ENCODE data around the gene DRD2.

The DRD2 gene

DNA sequence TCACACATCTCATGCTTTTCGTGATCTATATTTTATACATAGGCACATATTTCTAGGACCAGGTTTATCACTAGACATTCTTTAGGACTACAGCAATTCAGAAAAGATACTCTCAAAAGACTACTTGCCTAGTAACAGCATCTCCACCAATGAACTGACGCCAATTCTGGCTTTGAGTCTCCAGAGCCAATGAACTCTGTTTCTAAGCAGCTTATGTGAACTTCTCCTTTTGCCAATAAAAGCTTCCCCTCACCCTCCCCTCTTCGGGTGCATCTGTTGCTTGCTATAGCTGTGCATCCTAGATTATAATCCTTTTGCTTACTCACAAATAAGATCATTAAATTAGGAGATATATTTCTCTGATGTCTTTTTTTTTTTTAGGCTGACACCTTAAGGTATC lies 99.0 kb downstream of the DRD2 start:
- H3K27ac ChIP-seq = no peak overlapping the region
- H3K4me3 ChIP-seq = no peak overlapping the region
- TF ChIP-seq, protein P1, sequence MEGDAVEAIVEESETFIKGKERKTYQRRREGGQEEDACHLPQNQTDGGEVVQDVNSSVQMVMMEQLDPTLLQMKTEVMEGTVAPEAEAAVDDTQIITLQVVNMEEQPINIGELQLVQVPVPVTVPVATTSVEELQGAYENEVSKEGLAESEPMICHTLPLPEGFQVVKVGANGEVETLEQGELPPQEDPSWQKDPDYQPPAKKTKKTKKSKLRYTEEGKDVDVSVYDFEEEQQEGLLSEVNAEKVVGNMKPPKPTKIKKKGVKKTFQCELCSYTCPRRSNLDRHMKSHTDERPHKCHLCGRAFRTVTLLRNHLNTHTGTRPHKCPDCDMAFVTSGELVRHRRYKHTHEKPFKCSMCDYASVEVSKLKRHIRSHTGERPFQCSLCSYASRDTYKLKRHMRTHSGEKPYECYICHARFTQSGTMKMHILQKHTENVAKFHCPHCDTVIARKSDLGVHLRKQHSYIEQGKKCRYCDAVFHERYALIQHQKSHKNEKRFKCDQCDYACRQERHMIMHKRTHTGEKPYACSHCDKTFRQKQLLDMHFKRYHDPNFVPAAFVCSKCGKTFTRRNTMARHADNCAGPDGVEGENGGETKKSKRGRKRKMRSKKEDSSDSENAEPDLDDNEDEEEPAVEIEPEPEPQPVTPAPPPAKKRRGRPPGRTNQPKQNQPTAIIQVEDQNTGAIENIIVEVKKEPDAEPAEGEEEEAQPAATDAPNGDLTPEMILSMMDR (IDR thresholded peaks at IDR 0.05) = no peak
- no peak for DNase-seq (ENCODE audit: low spot score)

DNA sequence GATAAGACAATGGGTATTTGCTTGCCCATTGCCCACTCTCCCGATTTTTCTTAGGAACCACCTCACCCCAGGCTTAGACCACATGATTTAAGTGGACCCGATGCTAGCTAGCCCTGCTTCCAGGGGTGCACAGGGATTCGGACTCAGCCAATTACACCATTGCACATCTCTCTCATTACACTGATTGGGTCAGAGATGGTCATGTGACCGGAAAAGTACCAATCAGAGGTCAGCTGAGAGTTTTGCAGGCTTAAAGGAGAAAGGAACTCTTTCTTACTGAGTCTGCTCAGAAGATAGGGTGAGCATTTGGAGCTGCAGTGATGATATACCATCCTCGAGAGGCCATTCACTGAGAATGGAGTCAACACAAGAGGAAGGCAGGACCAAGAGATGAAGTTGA lies 99.8 kb downstream of the DRD2 start:
- DNase-seq (ENCODE audit: low spot score) = no peak
- Histone ChIP-seq H3K27ac (no peak overlapping the region), H3K4me3 (no peak overlapping the region)
- TF ChIP-seq, protein P1 (IDR thresholded peaks at IDR 0.05) = no peak

DNA sequence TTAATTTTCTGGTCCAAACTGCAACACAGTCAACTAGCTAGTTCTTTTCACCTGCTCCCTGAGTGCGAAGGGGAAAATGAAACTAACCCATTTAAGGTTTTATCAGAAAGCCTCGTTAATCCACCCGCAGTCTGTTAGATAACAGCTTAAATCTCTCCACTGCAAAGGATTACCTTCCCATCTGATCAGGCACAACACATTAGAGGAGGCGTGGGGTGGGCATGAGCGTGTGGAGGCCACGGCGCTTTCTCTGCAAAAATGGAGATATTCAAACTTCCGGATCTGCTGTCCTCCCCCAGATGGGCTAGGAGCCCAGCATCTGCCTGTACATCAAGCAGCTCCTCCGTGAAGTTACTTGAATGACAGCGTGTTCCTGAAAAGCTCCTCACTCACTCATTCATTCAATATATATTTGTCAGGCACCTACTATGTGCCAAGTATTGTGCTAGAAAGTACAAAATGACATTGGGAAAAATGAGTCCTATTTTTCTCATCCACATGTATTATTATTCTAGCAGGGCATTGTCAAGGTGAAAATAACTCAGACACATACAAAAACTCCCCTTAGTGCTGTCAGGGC lies 101.1 kb downstream of the DRD2 start:
- TF ChIP-seq, protein P1 (IDR thresholded peaks at IDR 0.05) = no peak

DNA sequence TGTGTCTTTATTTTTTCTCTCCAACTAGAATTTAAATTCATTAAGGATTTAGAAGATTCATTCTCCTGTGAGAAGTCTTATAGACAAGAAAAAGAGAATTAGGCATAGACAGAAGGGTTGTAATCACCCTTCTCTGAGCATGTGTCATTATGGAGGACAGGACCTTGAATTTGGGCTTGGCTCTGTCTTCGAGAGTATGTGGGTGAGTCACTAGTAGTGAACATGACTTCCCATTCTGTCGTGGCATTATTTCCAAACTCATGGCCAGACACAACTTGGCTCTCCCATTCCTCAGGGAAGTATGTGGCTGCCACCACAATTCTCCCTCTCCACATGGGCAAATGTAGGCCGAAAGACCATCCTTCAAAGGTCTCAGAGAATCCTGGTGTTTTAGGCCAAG lies 101.9 kb downstream of the DRD2 start:
- Histone ChIP-seq H3K4me3 (no peak overlapping the region), H3K27ac (no peak overlapping the region)
- no peak for DNase-seq (ENCODE audit: low spot score)
- TF ChIP-seq, protein P1 (IDR thresholded peaks at IDR 0.05) = no peak

More for the DNA sequence above, 101.1 kb downstream of the DRD2 start:
- Histone ChIP-seq H3K4me3 (no peak overlapping the region), H3K27ac (no peak overlapping the region)
- DNase-seq (ENCODE audit: low spot score) = no peak

DNA sequence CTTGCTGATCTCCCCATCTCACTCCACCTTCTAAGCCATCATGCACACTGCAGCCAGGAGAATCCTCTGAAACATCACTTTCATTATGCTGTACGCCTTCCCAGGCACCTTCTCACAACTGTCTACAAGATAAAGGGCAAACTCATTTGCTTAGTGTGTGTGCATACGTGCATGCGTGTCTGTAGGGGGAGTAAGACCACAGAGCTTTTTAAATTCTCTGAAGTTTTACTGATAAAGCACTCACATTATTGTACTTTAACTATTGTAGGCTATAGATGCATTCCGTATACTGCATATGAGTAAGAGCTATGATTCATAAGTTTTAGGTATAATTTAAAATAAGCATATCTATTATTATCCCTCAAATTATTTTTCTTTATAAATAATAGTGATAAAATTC lies 102.9 kb downstream of the DRD2 start:
- Histone ChIP-seq H3K27ac (no peak overlapping the region), H3K4me3 (no peak overlapping the region)
- DNase-seq (ENCODE audit: low spot score) = no peak
- TF ChIP-seq, protein P1 (IDR thresholded peaks at IDR 0.05) = no peak

DNA sequence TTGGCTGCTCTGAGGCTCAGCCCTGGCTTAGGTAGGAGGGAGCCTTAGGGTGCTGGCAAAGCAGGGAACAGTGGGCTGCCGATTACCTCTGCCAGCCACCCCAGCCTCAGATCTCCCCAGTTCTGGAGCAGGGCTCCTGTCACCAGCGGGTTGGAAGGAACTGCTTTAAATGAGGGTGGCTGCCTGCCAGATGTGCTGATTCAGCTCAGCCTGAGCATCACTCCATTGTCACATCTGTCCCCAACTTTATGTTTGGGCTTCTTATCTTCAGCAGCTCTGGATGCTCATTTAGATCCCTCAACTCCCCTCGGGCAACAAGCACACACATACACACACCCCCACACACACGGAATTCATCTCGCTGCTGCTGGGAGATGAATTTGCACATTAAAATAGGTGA lies 104.6 kb downstream of the DRD2 start:
- TF ChIP-seq, protein P1 (IDR thresholded peaks at IDR 0.05) = no peak
- Histone ChIP-seq H3K4me3 (no peak overlapping the region), H3K27ac (no peak overlapping the region)
- no peak for DNase-seq (ENCODE audit: low spot score)

DNA sequence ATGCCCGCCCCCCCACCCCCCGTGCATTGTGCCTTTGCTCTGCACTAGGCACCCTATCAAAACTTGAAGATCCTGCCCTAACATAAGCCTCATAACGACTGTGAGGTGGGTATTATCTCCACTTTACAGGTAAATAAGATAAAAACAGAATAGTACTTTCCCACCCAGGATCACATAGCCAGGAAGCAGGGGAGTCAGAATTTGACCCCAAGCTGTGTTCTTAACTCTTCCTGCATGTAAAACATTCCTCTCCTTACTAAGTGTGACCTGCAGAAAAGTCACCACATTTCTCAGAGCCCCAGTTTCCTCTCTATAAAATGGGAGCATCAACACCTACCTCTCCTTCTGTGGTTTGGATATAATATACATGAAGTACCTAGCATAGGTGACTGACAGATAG lies 105.8 kb downstream of the DRD2 start:
- no peak for DNase-seq (ENCODE audit: low spot score)
- Histone ChIP-seq H3K27ac (no peak overlapping the region), H3K4me3 (no peak overlapping the region)
- TF ChIP-seq, protein P1 (IDR thresholded peaks at IDR 0.05) = no peak
